Measurements from ENCODE around the gene ATP2B2.

DNA sequence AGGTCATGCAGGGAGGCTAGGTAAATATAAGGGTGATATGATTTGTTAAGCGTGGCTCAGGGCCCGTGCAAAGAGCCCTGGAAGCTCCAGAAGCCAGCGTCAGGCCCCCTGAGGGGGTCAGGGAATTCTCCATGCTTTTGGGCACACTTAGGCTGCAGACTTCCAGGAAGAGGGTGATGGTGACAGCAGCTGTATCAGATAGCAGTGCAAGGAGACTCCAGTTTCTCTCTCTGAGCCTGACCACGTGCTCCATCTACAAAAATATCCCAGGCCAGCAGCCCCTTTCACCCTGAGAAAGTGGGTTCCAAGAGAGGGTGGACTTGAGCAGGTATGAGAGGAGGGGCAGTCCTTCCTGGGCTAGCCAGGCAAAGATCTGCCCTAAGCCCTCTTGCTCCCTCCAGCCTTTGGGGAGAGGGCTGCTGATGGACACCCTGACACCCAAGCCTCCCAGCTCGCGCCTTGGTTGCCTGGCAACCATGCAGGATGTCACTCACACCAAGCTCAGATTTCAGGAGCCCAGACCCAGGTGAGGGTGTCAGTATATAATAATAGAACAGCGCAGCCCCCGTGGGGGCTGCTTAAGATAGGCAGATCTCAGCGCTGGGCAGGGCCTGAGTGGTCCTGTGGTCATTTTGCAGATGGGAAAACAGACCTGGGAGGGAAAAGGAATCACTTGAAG, 35.8 kb downstream of the ATP2B2 start:
- TF ChIP-seq POLR2A (IDR thresholded peaks at IDR 0.05; ENCODE audit: low read length) = no peak
- TF ChIP-seq, protein P1, sequence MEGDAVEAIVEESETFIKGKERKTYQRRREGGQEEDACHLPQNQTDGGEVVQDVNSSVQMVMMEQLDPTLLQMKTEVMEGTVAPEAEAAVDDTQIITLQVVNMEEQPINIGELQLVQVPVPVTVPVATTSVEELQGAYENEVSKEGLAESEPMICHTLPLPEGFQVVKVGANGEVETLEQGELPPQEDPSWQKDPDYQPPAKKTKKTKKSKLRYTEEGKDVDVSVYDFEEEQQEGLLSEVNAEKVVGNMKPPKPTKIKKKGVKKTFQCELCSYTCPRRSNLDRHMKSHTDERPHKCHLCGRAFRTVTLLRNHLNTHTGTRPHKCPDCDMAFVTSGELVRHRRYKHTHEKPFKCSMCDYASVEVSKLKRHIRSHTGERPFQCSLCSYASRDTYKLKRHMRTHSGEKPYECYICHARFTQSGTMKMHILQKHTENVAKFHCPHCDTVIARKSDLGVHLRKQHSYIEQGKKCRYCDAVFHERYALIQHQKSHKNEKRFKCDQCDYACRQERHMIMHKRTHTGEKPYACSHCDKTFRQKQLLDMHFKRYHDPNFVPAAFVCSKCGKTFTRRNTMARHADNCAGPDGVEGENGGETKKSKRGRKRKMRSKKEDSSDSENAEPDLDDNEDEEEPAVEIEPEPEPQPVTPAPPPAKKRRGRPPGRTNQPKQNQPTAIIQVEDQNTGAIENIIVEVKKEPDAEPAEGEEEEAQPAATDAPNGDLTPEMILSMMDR (IDR thresholded peaks at IDR 0.05) = no peak
- TF ChIP-seq, protein P2, sequence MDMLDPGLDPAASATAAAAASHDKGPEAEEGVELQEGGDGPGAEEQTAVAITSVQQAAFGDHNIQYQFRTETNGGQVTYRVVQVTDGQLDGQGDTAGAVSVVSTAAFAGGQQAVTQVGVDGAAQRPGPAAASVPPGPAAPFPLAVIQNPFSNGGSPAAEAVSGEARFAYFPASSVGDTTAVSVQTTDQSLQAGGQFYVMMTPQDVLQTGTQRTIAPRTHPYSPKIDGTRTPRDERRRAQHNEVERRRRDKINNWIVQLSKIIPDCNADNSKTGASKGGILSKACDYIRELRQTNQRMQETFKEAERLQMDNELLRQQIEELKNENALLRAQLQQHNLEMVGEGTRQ (IDR thresholded peaks at IDR 0.05) = no peak
- TF ChIP-seq MAFK (IDR thresholded peaks at IDR 0.05; ENCODE audit: partially characterized antibody) = no peak
- TF ChIP-seq CEBPB (IDR thresholded peaks at IDR 0.05) = no peak
- TF ChIP-seq SMC3 (IDR thresholded peaks at IDR 0.05) = no peak
- no peak for TF ChIP-seq EP300 (IDR thresholded peaks at IDR 0.05)
- no peak for TF ChIP-seq BCL3 (IDR thresholded peaks at IDR 0.05)
- no peak for TF ChIP-seq REST (IDR thresholded peaks at IDR 0.05)
- TF ChIP-seq RARB (CRISPR knock-in tag; IDR thresholded peaks at IDR 0.05) = no peak
- TF ChIP-seq MAZ (IDR thresholded peaks at IDR 0.05; ENCODE audit: borderline replicate concordance, low read depth, low read length) = no peak
- TF ChIP-seq RAD21 (conservative IDR thresholded peaks at IDR 0.05 in 1 of 2, IDR thresholded peaks at IDR 0.05 in 1 of 2) = no peak
